ENCODE data around the gene OAT. TPM values are rescaled to one million over a fixed set of nuclear protein-coding genes. Genes with fewer than 3 reads are reported as not detected.

OAT gene
- total and polyA plus RNA-seq, 2 of the 4 experiments (the other 2 are of a cell fraction) = 110 to 152 TPM

DNA sequence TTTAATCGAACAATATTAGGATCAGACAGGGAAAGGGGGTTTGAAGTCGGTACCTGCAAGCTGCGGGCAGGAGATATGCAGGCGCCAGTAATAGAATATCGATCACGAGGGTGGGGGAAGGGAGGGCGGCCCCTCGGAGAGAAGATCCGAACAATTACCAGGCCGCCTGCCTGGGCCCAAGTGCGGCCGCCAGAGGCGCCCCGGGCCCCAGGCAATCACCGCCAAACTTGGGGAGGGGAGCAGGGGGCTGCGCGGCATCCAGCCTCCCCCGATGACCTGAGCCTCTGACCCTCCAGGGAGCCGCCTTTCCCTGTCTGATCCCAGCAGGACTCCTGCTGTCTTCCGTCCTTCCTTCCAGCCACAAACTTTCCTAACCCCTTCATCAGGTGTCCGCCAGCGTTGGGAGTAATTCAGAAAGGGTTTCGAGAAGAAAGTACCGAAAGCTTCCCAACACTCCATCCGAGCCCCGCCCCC is 30.0 kb upstream of the OAT start:
- no peak overlapping the region for H2BK20ac ChIP-seq (ENCODE audit: low read depth, low read length)
- H3K79me1 ChIP-seq (ENCODE audit: low read depth in 1 of 2, low read length in 2 of 2) = no peaks in the 10 kb centered on the region
- H2BK15ac ChIP-seq (ENCODE audit: low read depth, low read length) = no peak overlapping the region
- no peak overlapping the region for H3K4ac ChIP-seq (ENCODE audit: low read depth, low read length)
- dilution Hi-C loops (cut with HindIII; ENCODE audit: low sequenced_read_pairs, unreplicated experiment) = no loop called here
- no peak overlapping the region for H2AK9ac ChIP-seq (replicated peaks; ENCODE audit: low read depth, low read length, poor library complexity)
- ChIA-PET CTCF (no interaction called here), POLR2A (ENCODE audit: unreplicated experiment) (no interaction called here)
- no peak overlapping the region for H3K56ac ChIP-seq (ENCODE audit: extremely low read depth, insufficient read depth, low read length)
- ATAC-seq (ENCODE audit: low read depth) = no peak
- in situ Hi-C loops (cut with MboI; ENCODE audit: low sequenced_read_pairs) = no loop called here
- no peaks in the 10 kb centered on the region for H4K20me1 ChIP-seq (ENCODE audit: insufficient read depth, low read length)
- no peak overlapping the region for H2AK5ac ChIP-seq (ENCODE audit: low read depth, low read length)
- no peak for TF ChIP-seq SMC3 (IDR thresholded peaks at IDR 0.05; ENCODE audit: low read depth, low read length)
- no peak for TF ChIP-seq MAFK (IDR thresholded peaks at IDR 0.05; ENCODE audit: low read depth, low read length)
- TF ChIP-seq, protein P1, sequence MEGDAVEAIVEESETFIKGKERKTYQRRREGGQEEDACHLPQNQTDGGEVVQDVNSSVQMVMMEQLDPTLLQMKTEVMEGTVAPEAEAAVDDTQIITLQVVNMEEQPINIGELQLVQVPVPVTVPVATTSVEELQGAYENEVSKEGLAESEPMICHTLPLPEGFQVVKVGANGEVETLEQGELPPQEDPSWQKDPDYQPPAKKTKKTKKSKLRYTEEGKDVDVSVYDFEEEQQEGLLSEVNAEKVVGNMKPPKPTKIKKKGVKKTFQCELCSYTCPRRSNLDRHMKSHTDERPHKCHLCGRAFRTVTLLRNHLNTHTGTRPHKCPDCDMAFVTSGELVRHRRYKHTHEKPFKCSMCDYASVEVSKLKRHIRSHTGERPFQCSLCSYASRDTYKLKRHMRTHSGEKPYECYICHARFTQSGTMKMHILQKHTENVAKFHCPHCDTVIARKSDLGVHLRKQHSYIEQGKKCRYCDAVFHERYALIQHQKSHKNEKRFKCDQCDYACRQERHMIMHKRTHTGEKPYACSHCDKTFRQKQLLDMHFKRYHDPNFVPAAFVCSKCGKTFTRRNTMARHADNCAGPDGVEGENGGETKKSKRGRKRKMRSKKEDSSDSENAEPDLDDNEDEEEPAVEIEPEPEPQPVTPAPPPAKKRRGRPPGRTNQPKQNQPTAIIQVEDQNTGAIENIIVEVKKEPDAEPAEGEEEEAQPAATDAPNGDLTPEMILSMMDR (conservative IDR thresholded peaks at IDR 0.05; ENCODE audit: low read depth, low read length) = no peak
- TF ChIP-seq RAD21 (IDR thresholded peaks at IDR 0.05; ENCODE audit: low read length) = no peak
- no peak for TF ChIP-seq CEBPB (IDR thresholded peaks at IDR 0.05; ENCODE audit: low read depth, low read length)
- H3K9me1 ChIP-seq (ENCODE audit: insufficient read depth, low read length) = no peaks in the 10 kb centered on the region
- H3K27me3 ChIP-seq (ENCODE audit: control insufficient read depth, insufficient read depth, low read length) = peaks cover 82% of the 10 kb centered on the region
- no peaks in the 10 kb centered on the region; the same call in 1 of the 2 replicates for H3K4me1 ChIP-seq (ENCODE audit: control insufficient read depth, insufficient read depth, low read length)
- no peaks in the 10 kb centered on the region for H3K36me3 ChIP-seq (ENCODE audit: control insufficient read depth, insufficient read depth, low read length)
- no peak overlapping the region for H4K91ac ChIP-seq (ENCODE audit: insufficient read depth, low read depth, low read length)
- intact Hi-C loops (cut with micrococcal nuclease) = no loop called here
- 18% methylated on average over 3 of the region's 26 CpGs; no CpG with 5 or more reads in 1 of the 2 experiments for WGBS, 2 experiments (ENCODE audit: extremely low coverage in 2 of 2, insufficient read length in 1 of 2)
- H3K9me3 ChIP-seq (ENCODE audit: control insufficient read depth, insufficient read depth, low read length) = no peaks in the 10 kb centered on the region; the same call in 1 of the 2 replicates
- H3K27ac ChIP-seq (ENCODE audit: insufficient read depth, low read length) = no peak overlapping the region
- H3K4me2 ChIP-seq (ENCODE audit: low read depth, low read length) = no peak overlapping the region
- H3K4me3 ChIP-seq (ENCODE audit: insufficient read depth, low read depth, low read length) = no peak overlapping the region
- no peak overlapping the region for H3K23ac ChIP-seq (ENCODE audit: low read depth, low read length)
- no peak overlapping the region for H2BK120ac ChIP-seq (ENCODE audit: low read depth, low read length)
- no peak overlapping the region for H2BK5ac ChIP-seq (ENCODE audit: low read depth, low read length, poor library complexity, severe bottlenecking)
- DNase-seq = no peak
- H2AFZ ChIP-seq (replicated peaks; ENCODE audit: low read length, poor library complexity) = no peak overlapping the region
- no peak overlapping the region for H3K14ac ChIP-seq (replicated peaks; ENCODE audit: low read depth, low read length)
- no peak overlapping the region for H4K5ac ChIP-seq (ENCODE audit: low read depth, low read length)
- H3K9ac ChIP-seq (ENCODE audit: low read depth, low read length) = no peak overlapping the region
- H3K18ac ChIP-seq (ENCODE audit: low read depth, low read length) = no peak overlapping the region
- no peak overlapping the region for H4K8ac ChIP-seq (ENCODE audit: low read depth in 2 of 2, low read length in 2 of 2)
- no TSS peak for BruUV-seq (replicated peaks)
